HepG2 (cell line): ENCODE data around the gene KRT76. TPM values are rescaled to one million over a fixed set of nuclear protein-coding genes. Genes with fewer than 3 reads are reported as not detected.

Experiments used
- ATAC-seq: fragments of 200-7000 bp; cut with Tn5 transposase; 3 replicates; pipeline ENCODE4 v1.9.1; 2020; ENCODE audit warnings: mild to moderate bottlenecking, moderate library complexity
- BruUV-seq: library from RNA; stranded (reverse); fragments of 400-500 nt; replicated peaks from 2 replicates; lab custom pipeline; 2021; lab: Mats Ljungman, UMichigan
- CTCF ChIA-PET: fragments of 300-600 bp; formaldehyde crosslinking; extraction: SDS; loops from one replicate; lab custom pipeline; 2021; ENCODE audit warnings: low total read pairs, inconsistent platforms, low intra/inter-chr PET ratio; lab: Yijun Ruan, JAX
- POLR2A ChIA-PET: fragments of 350-600 bp; sonication (Branson Sonifier 250); formaldehyde crosslinking; loops from one replicate; lab custom pipeline; 2020; ENCODE audit warnings: antibody characterized with exemption, inconsistent platforms; lab: Yijun Ruan, JAX
- DNase-seq: peaks from one replicate; pipeline ENCODE4 v3.0.0-alpha.2; 2015; ENCODE audit warnings: low spot score
- FAIRE-seq: peaks from 3 replicates; lab custom pipeline; 2011; peaks lifted over from hg19 to GRCh38; lab: Jason Lieb, UNC
- H2AFZ ChIP-seq: one replicate; pipeline ENCODE4 v1.6.1; 2011; ENCODE audit warnings: low read length, inconsistent platforms
- H3K27ac ChIP-seq: fragments of 300-600 bp; 3 replicates; pipeline ENCODE4 v1.8.0; 2011; ENCODE audit warnings: mixed run types, mild to moderate bottlenecking, mixed read lengths, low read length, inconsistent platforms; ENCODE audit not compliant: insufficient read depth; ENCODE audit errors: extremely low read length
- H3K27me3 ChIP-seq, 2 experiments: fragments of 200-600 bp in 1 of 2; 2 replicates in 1 of 2; 3 replicates in 1 of 2; pipeline versions ENCODE4 v1.6.0 to v1.8.0; 2011; ENCODE audit warnings: low read length in 2 of 2, mild to moderate bottlenecking in 2 of 2, moderate library complexity in 2 of 2, inconsistent platforms in 1 of 2; ENCODE audit not compliant: insufficient read depth in 2 of 2, control insufficient read depth in 1 of 2
- H3K36me3 ChIP-seq, 2 experiments: fragments of 200-600 bp in 1 of 2; replicated peaks in 1 of 2; 2 replicates in 1 of 2; 3 replicates in 1 of 2; pipeline versions ENCODE4 v1.5.1 to v1.8.0; 2011; ENCODE audit warnings: low read length in 2 of 2, inconsistent platforms in 1 of 2; ENCODE audit not compliant: insufficient read depth in 2 of 2, control insufficient read depth in 1 of 2
- H3K4me1 ChIP-seq: 2 replicates; pipeline ENCODE4 v1.5.1; 2012; ENCODE audit warnings: low read length, inconsistent platforms; ENCODE audit not compliant: insufficient read depth
- H3K4me2 ChIP-seq: 2 replicates; pipeline ENCODE4 v1.6.0; 2011; ENCODE audit warnings: low read depth, low read length, inconsistent platforms
- H3K4me3 ChIP-seq, 3 experiments: fragments of 200-600 bp in 1 of 3; sonication (generic), shearing (Covaris generic) in 1 of 3; replicated peaks in 1 of 3; 2 replicates each; pipeline ENCODE4 v1.5.1; 2011 to 2016; ENCODE audit warnings: low read length in 3 of 3, inconsistent platforms in 2 of 3, low read depth in 2 of 3, mild to moderate bottlenecking in 2 of 3, control low read depth in 1 of 3, mixed read lengths in 1 of 3; ENCODE audit not compliant: insufficient read depth in 1 of 3
- H3K79me2 ChIP-seq: one replicate; pipeline ENCODE4 v1.6.1; 2011; ENCODE audit warnings: low read length, inconsistent platforms; ENCODE audit not compliant: insufficient read depth
- H3K9ac ChIP-seq: 2 replicates; pipeline ENCODE4 v1.6.0; 2011; ENCODE audit warnings: mild to moderate bottlenecking, low read depth, low read length, inconsistent platforms; ENCODE audit not compliant: insufficient read depth
- H3K9me3 ChIP-seq: 2 replicates; pipeline ENCODE4 v1.5.1; 2012; ENCODE audit warnings: mild to moderate bottlenecking, low read length
- H4K20me1 ChIP-seq: 2 replicates; pipeline ENCODE4 v1.6.0; 2011; ENCODE audit warnings: inconsistent platforms, mild to moderate bottlenecking, low read length, moderate library complexity; ENCODE audit not compliant: insufficient read depth
- EP300 ChIP-seq, 3 experiments: sonication (generic) in 1 of 3; formaldehyde crosslinking in 1 of 3; IDR thresholded peaks; 2 replicates each; pipeline versions ENCODE4 v1.5.1 to v1.6.1; 2011 to 2020; ENCODE audit warnings: low read depth in 2 of 3, low read length in 2 of 3, borderline replicate concordance in 1 of 3, improper control_type of control experiment in 1 of 3, mild to moderate bottlenecking in 1 of 3, missing genetic modification reagents in 1 of 3, moderate library complexity in 1 of 3
- EZH2 ChIP-seq: conservative IDR thresholded peaks from 2 replicates; pipeline ENCODE4 v1.6.1; 2012; ENCODE audit warnings: mild to moderate bottlenecking, low read depth, low read length, moderate library complexity
- FOSL2 ChIP-seq: sonication (generic); formaldehyde crosslinking; IDR thresholded peaks from 2 replicates; pipeline ENCODE4 v1.4.0; 2020; ENCODE audit warnings: missing genetic modification reagents
- HIVEP1 ChIP-seq: sonication (generic); formaldehyde crosslinking; IDR thresholded peaks from 2 replicates; pipeline ENCODE4 v1.4.0; 2020; ENCODE audit warnings: mild to moderate bottlenecking, missing genetic modification reagents
- KLF15 ChIP-seq: sonication (generic); formaldehyde crosslinking; IDR thresholded peaks from 2 replicates; pipeline ENCODE4 v1.8.1; 2023; ENCODE audit warnings: borderline replicate concordance, mild to moderate bottlenecking, inconsistent platforms, missing genetic modification reagents, mixed read lengths
- MATR3 ChIP-seq: sonication (generic); formaldehyde crosslinking; IDR thresholded peaks from 2 replicates; pipeline ENCODE4 v1.4.0; 2020; ENCODE audit warnings: missing genetic modification reagents
- NCOA1 ChIP-seq: sonication (generic); formaldehyde crosslinking; IDR thresholded peaks from 2 replicates; pipeline ENCODE4 v1.9.0; 2021; ENCODE audit warnings: missing genetic modification reagents
- NFATC3 ChIP-seq: sonication (generic); formaldehyde crosslinking; IDR thresholded peaks from 2 replicates; pipeline ENCODE4 v1.5.1; 2020; ENCODE audit warnings: mild to moderate bottlenecking, missing genetic modification reagents
- NR2F1 ChIP-seq, 2 experiments: fragments of 450-650 bp in 1 of 2; formaldehyde crosslinking in 1 of 2; IDR thresholded peaks; 2 replicates each; pipeline versions ENCODE4 v1.5.0 to v1.6.1; 2016 to 2020; ENCODE audit warnings: mild to moderate bottlenecking in 1 of 2, missing compliant biosample characterization in 1 of 2, missing genetic modification reagents in 1 of 2, moderate library complexity in 1 of 2
- PRDM4 ChIP-seq: sonication (generic); formaldehyde crosslinking; IDR thresholded peaks from 2 replicates; pipeline ENCODE4 v1.9.0; 2021; ENCODE audit warnings: missing genetic modification reagents, borderline replicate concordance
- REL ChIP-seq: sonication (generic); formaldehyde crosslinking; conservative IDR thresholded peaks from 2 replicates; pipeline ENCODE4 v1.8.0; 2022; ENCODE audit warnings: mild to moderate bottlenecking, missing genetic modification reagents, moderate library complexity
- SETDB1 ChIP-seq: sonication (generic); formaldehyde crosslinking; IDR thresholded peaks from 2 replicates; pipeline ENCODE4 v1.5.1; 2020; ENCODE audit warnings: missing genetic modification reagents, mild to moderate bottlenecking, borderline replicate concordance
- ZGPAT ChIP-seq: IDR thresholded peaks from 2 replicates; pipeline ENCODE4 v1.6.1; 2016; ENCODE audit warnings: mild to moderate bottlenecking
- ZNF3 ChIP-seq: IDR thresholded peaks from 2 replicates; pipeline ENCODE4 v1.7.0; 2017; ENCODE audit warnings: inconsistent platforms
- ZNF33B ChIP-seq: sonication (generic); formaldehyde crosslinking; IDR thresholded peaks from 2 replicates; pipeline ENCODE4 v1.5.1; 2020; ENCODE audit warnings: mild to moderate bottlenecking, missing genetic modification reagents
- ZNF530 ChIP-seq: sonication (generic); formaldehyde crosslinking; IDR thresholded peaks from 2 replicates; pipeline ENCODE4 v1.5.0; 2020; ENCODE audit warnings: low read depth, mild to moderate bottlenecking, missing genetic modification reagents
- ZNF597 ChIP-seq: sonication (generic); formaldehyde crosslinking; IDR thresholded peaks from 2 replicates; pipeline ENCODE4 v1.5.0; 2020; ENCODE audit warnings: missing genetic modification reagents
- WGBS: methylation state at CpG from one replicate; pipeline ENCODE4 v1.1.6; 2017; ENCODE audit warnings: low lambda C conversion rate; 5-methylcytosine and 5-hydroxymethylcytosine counted together
- in situ Hi-C: cut with HindIII; loops from 2 replicates; pipeline ENCODE4 v1.10.0; 2017; ENCODE audit warnings: low pct_unique_long_range_greater_than_20kb; ENCODE audit not compliant: extremely low pct_ligation_motif_present
- intact Hi-C: fragments of 100-400 bp; cut with micrococcal nuclease; formaldehyde crosslinking; loops from one replicate; pipeline ENCODE4 v1.10.0; 2022; ENCODE audit not compliant: unreplicated experiment
- polyA plus RNA-seq, 8 experiments: library from polyadenylated mRNA; depleted of rRNA in 3 of 8; stranded (reverse) in 7 of 8; unstranded in 1 of 8; fragments of >200 nt; fragmentation: Illumina TruSeq in 4 of 8; extraction: Trizol in 4 of 8; gene quantifications; 2 replicates each; pipeline versions ENCODE4 v1.2.1 to v1.2.3, GENCODE V29; 2011 to 2016; ENCODE audit warnings: low read depth in 4 of 8, missing spikeins in 1 of 8, mixed read lengths in 1 of 8; ENCODE audit not compliant: insufficient read depth in 1 of 8
- total RNA-seq, 5 experiments: library from RNA; depleted of rRNA; stranded (reverse); fragments of >200 nt; fragmentation: Illumina TruSeq; extraction: Trizol; gene quantifications; 2 replicates each; pipeline ENCODE4 v1.2.3, GENCODE V29; 2016; ENCODE audit warnings: low read depth in 1 of 5

The KRT76 gene
- total and polyA plus RNA-seq, 2 of the 13 experiments (the other 11 are each of a cell fraction or from before 2014, with no cell fraction given) = not detected

GRCh38 chr12:52729147-52729546 is 48.0 kb downstream of the KRT76 start (continued):
- TF ChIP-seq ZGPAT (CRISPR knock-in tag) (no peak), ZNF33B (CRISPR knock-in tag) (no peak), ZNF530 (CRISPR knock-in tag) (no peak), KLF15 (CRISPR knock-in tag) (no peak), EZH2 (no peak)

- Histone ChIP-seq H2AFZ (no peak overlapping the region), H3K9ac (no peak overlapping the region), H4K20me1 (no peaks in the 10 kb centered on the region), H3K4me1 (no peaks in the 10 kb centered on the region), H3K4me3 (no peak overlapping the region), H3K27me3 (peaks cover 2 to 53% of the 10 kb centered on the region in 2 experiments; a peak in 3 of 5 replicates), H3K4me2 (no peak overlapping the region), H3K27ac (no peak overlapping the region), H3K79me2 (no peaks in the 10 kb centered on the region), H3K36me3 (no peaks in the 10 kb centered on the region), H3K9me3 (no peaks in the 10 kb centered on the region)
- ATAC-seq (no peak), FAIRE-seq (no peak), DNase-seq (no peak)
- ChIA-PET CTCF (no interaction called here), POLR2A (no interaction called here)
- BruUV-seq = no TSS peak
- in situ Hi-C loops = no loop called here
- intact Hi-C loops = no loop called here
- 11% methylated on average over 2 of the region's 2 CpGs for WGBS
- TF ChIP-seq PRDM4 (CRISPR knock-in tag) (no peak), NCOA1 (CRISPR knock-in tag) (no peak), SETDB1 (CRISPR knock-in tag) (no peak), FOSL2 (CRISPR knock-in tag) (no peak), NFATC3 (CRISPR knock-in tag) (no peak), ZNF597 (CRISPR knock-in tag) (no peak), EP300 (IDR thresholded peaks at IDR 0.05; ENCODE audit: low read depth in 2 of 2, low read length in 2 of 2) (no peak), EP300 (CRISPR knock-in tag; IDR thresholded peaks at IDR 0.05; ENCODE audit: borderline replicate concordance) (no peak), HIVEP1 (CRISPR knock-in tag) (no peak), REL (CRISPR knock-in tag) (no peak), NR2F1 (CRISPR knock-in tag; IDR thresholded peaks at IDR 0.05) (no peak), ZNF3 (CRISPR knock-in tag) (no peak), MATR3 (CRISPR knock-in tag) (no peak)
Measured at GRCh38 chr12:52728374-52728773, 48.8 kb downstream of the KRT76 start.
